Prostate gland (tissue), 2 donors: ENCODE results near the gene TRPV5.

Source experiments
- CTCF ChIP-seq, 4 experiments: fragments of 200-600 bp in 2 of 4; fragments of 450-650 bp in 2 of 4; sonication (generic) in 2 of 4; IDR thresholded peaks; 1 replicate in 3 of 4; 2 replicates in 1 of 4; pipeline ENCODE4 v1.5.1; 2016 to 2019; ENCODE audit warnings: antibody characterized with exemption in 4 of 4, mild to moderate bottlenecking in 2 of 4, moderate library complexity in 2 of 4
- POLR2A ChIP-seq: fragments of 450-650 bp; IDR thresholded peaks from one replicate; pipeline ENCODE4 v1.6.1; 2016; ENCODE audit warnings: antibody characterized with exemption, mild to moderate bottlenecking
- POLR2AphosphoS5 ChIP-seq: sonication (generic); formaldehyde crosslinking; IDR thresholded peaks from one replicate; pipeline ENCODE4 v1.6.1; 2017; ENCODE audit warnings: antibody characterized with exemption

GRCh38 chr7:142945001-142945400 is 11.5 kb upstream of the TRPV5 start:
- TF ChIP-seq CTCF (IDR thresholded peaks at IDR 0.05) (no peak), POLR2A (no peak), POLR2AphosphoS5 (no peak)
